ENCODE results near the gene DBH.

The DBH gene

DNA sequence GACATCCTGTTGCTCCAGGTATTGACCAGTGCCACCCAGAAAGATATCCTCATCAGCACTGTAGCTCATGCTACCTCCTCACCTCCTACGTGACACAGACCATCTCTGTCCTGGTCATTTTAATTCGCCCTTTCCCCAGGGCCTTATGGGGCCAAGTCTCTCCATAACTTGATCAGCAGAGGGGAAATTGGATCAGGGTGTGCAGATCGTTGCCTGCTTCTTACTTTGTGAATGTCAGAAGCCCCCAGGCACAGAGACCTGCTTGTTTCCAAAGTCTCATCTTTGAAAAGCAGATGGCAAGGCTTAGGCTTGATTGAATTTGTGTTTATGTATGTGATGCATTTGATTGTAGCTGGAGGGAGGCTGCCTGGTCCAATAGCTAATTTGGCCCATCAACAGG is 8.8 kb upstream of the DBH start:
- DNase-seq = no peak

GRCh38 chr9:133628766-133629165 is 7.4 kb upstream of the DBH start:
- no peak for DNase-seq

DNA sequence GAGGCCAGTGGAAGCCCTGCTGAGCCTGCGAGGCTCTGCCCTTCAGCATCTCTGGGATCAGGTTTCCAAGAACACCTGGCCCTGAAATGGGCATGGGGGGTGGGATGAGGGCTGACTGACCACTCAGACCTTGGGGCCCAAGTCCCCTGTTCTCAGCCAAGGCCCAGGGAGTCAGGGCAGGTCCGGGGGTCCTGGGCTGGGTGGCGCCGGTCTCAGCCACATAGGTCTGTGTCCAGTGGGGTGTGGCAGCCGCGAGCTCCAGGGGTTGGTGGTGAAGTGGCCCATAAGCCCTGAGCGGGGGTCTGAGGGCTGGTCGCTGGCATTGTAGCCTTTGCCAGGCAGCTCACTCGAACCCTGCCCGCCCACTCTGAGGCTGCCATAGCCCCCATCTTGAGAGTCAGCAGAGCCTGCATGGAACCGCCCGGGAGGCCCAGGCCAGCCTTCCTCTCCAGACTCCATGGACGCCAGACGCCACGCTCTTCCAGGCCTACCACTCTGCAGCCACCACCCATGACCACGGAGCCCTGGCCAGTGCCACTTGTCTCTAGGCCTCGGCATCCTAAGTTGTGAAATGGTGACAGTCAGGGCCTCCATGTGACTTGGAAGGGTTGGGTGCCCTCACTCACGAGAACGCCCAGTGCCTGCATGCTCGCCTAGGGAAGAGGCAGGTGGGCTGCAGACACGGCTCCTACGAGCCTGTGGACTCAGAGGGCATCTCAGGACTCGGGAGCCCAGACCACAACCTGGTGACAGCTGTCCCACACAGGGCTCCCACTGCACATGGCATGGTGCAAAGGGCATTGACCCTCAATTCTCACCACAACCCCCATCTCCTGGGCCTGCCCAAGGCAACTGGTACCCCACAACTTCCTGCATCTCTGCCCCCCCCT is 6.7 kb upstream of the DBH start:
- DNase-seq = no peak

- DNase-seq = no peak
Observed at GRCh38 chr9:133631111-133631510, 5.1 kb upstream of the DBH start.

- DNase-seq = no peak
Observed at GRCh38 chr9:133632806-133633680, 3.1 kb upstream of the DBH start.

DNA sequence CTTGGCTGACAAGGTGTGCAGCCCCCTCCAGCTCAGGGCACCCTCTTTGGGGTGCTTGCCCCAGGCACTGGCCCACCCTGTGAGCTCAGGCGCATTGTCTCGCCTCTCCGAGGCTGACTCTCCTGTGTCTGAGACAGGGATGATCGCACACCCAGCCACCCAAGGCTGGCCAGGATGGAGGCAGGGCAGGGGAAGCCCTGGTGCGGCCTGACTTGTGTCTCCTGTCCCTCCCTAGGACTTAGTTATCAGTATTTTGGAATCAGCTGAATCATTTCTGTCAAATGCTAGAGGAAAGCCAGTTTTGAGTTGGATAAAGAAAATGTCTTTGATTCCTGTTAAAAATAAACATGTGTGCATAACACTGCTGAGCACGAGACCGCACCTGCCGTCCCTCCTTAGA is 2.5 kb upstream of the DBH start:
- DNase-seq = no peak

- no peak for DNase-seq
Observed at GRCh38 chr9:133634081-133634691, 2.0 kb upstream of the DBH start.

DNA sequence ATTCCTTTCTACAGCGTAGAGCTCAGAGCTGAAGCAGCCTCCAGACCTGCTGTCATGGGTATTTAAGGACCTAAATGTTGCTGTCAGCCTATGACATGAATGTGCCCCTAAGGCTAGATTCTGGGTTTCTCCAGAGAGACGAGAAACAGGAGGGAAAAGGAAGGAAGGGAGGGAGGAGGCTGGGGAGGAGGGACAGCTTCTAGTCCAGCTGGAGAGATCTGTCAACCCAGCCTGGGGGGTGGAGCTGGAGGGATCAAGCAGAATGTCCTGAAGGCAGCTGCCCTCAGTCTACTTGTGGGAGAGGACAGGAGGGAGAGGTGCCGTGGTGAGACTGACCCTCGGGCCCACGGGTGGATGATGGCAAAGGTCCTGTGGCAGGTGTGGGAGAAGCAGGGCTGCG is 1.1 kb upstream of the DBH start:
- no peak for DNase-seq

DNA sequence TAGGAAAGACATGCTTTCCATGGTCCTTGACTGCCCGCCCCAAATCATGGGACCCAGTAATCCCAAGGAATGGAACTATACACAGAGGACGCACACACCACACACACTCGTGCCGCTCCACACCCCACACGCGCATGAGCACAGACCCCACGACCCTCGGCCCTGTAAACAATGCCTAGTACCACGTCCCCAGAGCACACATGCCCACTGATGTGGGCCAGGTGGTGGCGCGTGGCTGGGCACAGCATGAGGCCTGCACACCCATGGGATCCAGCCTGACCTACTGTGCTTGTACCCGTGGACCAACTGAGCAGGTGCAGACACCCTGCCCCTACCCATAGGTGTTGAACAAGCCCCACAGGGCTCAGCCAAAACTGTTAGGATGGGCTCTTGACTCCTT is 739 bp downstream of the DBH start:
- DNase-seq = no peak

DNA sequence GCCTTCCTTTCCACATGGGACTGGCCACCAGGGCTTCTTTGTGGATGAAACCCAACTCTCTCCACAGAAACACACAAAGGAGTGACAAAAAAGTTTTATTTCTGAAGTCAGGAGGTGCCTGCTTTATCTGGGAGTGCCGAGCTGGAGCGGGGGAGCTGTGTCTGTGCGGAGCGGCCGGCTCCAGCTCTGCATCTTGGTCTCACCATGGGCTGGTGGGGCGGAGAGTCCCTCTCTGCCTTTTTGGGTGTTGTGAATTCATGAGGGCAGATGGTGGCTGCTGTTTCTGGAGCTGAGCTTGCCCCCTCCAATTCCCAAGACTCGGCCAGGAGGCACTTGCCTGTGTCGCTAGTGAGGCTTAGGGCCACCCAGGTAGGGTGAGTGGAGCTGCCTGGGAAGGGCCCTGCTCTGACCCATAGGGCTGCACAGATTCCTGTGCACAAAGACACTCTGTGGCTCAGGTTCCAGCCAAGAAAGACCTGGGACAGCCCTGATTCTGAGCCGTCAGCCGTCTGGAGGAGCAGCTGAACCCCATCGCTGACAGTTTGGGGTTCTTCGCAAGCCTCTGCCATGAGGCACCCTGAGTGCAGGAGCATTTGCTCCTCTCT is 1.4 kb downstream of the DBH start:
- DNase-seq = no peak

DNA sequence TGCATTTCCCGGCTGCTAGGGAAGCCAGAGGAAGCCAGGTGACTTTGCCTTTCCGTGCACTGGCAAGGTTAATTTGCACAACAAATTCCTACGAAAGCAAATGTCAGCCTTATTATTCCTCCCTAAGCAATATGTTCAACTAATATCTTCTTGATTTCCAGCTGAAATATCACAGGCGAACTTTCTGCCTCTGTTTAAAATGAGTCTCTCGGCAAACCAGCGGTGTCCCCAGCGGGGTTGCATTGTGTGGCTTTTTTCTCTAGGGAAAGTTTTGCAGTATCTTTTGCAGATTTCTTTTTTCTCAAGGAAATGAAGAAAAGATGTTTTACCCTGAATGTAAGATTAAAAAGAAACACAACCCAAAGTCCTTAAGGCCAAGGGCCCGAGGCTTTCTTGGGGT is 1.9 kb downstream of the DBH start:
- no peak for DNase-seq

- DNase-seq = no peak
Observed at GRCh38 chr9:133638711-133639110, 2.5 kb downstream of the DBH start.

- no peak for DNase-seq
Observed at GRCh38 chr9:133639613-133640012, 3.5 kb downstream of the DBH start.

GRCh38 chr9:133640160-133640559 is 4.0 kb downstream of the DBH start:
- DNase-seq = no peak

GRCh38 chr9:133640580-133641395 is 4.6 kb downstream of the DBH start:
- DNase-seq = no peak

GRCh38 chr9:133641396-133641655 is 5.2 kb downstream of the DBH start:
- DNase-seq = no peak

GRCh38 chr9:133641861-133642595 is 5.9 kb downstream of the DBH start:
- DNase-seq = no peak

GRCh38 chr9:133642708-133643361 is 6.7 kb downstream of the DBH start:
- no peak for DNase-seq

- no peak for DNase-seq
Observed at GRCh38 chr9:133643362-133643755, 7.2 kb downstream of the DBH start.

GRCh38 chr9:133643978-133644760 is 8.0 kb downstream of the DBH start:
- DNase-seq = no peak

Data from activated CD4-positive, alpha-beta T cell treated with anti-CD3 and anti-CD28 coated beads for 1 hour (primary cell).